Kidney (tissue), 14 donors: Measurements from ENCODE around the gene PMIS2. TPM values are rescaled to one million over a fixed set of nuclear protein-coding genes. Genes with fewer than 3 reads are reported as not detected.
A peak's percentile ranks its signal among the peaks of the same experiment; 100 is the strongest.

ENCODE experiments used
- DNase-seq, 5 donors: peaks; one replicate each; pipeline ENCODE4 v3.0.0-alpha.2; 2013 to 2020
- FAIRE-seq: peaks from 2 replicates; lab custom pipeline; 2012; peaks lifted over from hg19 to GRCh38; lab: Jason Lieb, UNC
- H3K27ac ChIP-seq, 2 donors: one replicate each; pipeline ENCODE4 v1.7.0; 2013; ENCODE audit warnings: low read depth in 2 of 2, low read length in 2 of 2, inconsistent platforms in 1 of 2
- H3K27me3 ChIP-seq: one replicate; pipeline ENCODE4 v1.7.1; 2013; ENCODE audit warnings: low read length, inconsistent platforms; ENCODE audit not compliant: control insufficient read depth, insufficient read depth
- H3K36me3 ChIP-seq, 3 donors: one replicate each; pipeline versions ENCODE4 v1.7.0 to v1.7.1; 2013; ENCODE audit warnings: low read length in 3 of 3, control low read depth in 1 of 3, inconsistent platforms in 1 of 3; ENCODE audit not compliant: insufficient read depth in 3 of 3, control insufficient read depth in 2 of 3
- H3K4me1 ChIP-seq, 3 donors: one replicate each; pipeline versions ENCODE4 v1.7.0 to v1.7.1; 2013; ENCODE audit warnings: low read length in 3 of 3, inconsistent platforms in 1 of 3, low read depth in 1 of 3; ENCODE audit not compliant: control insufficient read depth in 2 of 3, insufficient read depth in 2 of 3
- H3K4me3 ChIP-seq, 3 donors: one replicate each; pipeline versions ENCODE4 v1.7.0 to v1.8.1; 2013; ENCODE audit warnings: low read length in 3 of 3, control low read depth in 1 of 3, inconsistent platforms in 1 of 3
- H3K9ac ChIP-seq, 3 donors: one replicate each; pipeline versions ENCODE4 v1.7.0 to v1.7.1; 2013; ENCODE audit warnings: low read length in 3 of 3, control low read depth in 1 of 3, inconsistent platforms in 1 of 3
- H3K9me3 ChIP-seq, 3 donors: one replicate each; pipeline versions ENCODE4 v1.7.0 to v1.7.1; 2013; ENCODE audit warnings: low read length in 3 of 3, control low read depth in 1 of 3, inconsistent platforms in 1 of 3; ENCODE audit not compliant: control insufficient read depth in 2 of 3, insufficient read depth in 1 of 3
- CTCF ChIP-seq: IDR thresholded peaks from 3 replicates; pipeline ENCODE4 v1.5.1; 2012; ENCODE audit warnings: mild to moderate bottlenecking, moderate library complexity, borderline replicate concordance; ENCODE audit not compliant: insufficient read depth; ENCODE audit errors: extremely low read depth
- intact Hi-C: fragments of 100-400 bp; cut with DNase I; formaldehyde crosslinking; loops from one replicate; pipeline ENCODE4 v1.11.1; 2022
- polyA plus RNA-seq: library from polyadenylated mRNA; stranded (reverse); fragments of 350-450 nt; fragmentation: Illumina TruSeq; extraction: RNeasy Lipid Tissue Mini Kit (QIAGEN cat#74804); gene quantifications from one replicate; pipeline ENCODE4 v1.2.3, GENCODE V29; 2014; ENCODE audit warnings: low read depth, low replicate concordance; ENCODE audit not compliant: insufficient read depth
- total RNA-seq: library from RNA; stranded (reverse); fragmentation: NEBNext Ultra II Directional; extraction: Animal tissue kit (Norgen Biotek cat#: 25700); gene quantifications from one replicate; pipeline ENCODE4 v1.2.1, GENCODE V29; 2021
- donor health status: control.
- donor health status: control.
- donor health status: control.
- donor health status: control.
- donor health status: control.
- donor health status: DM: yes; HTN: yes; CAD: no.
- donor health status: Normal renal cell carcinoma (clear cell type).

The PMIS2 gene
- total and polyA plus RNA-seq, 2 donors from 2014 or later = not detected

- no peak overlapping the region for H3K4me3 ChIP-seq
- no peaks in the 10 kb centered on the region for H3K27me3 ChIP-seq
- intact Hi-C loops = no loop called here
- peaks cover 0 to 7% (median 6%) of the 10 kb centered on the region in 3 donors for H3K4me1 ChIP-seq
- no peak for TF ChIP-seq CTCF
- DNase-seq = no peak
- FAIRE-seq = no peak
- no peaks in the 10 kb centered on the region for H3K36me3 ChIP-seq
- H3K27ac ChIP-seq = no peak overlapping the region
- H3K9ac ChIP-seq = no peak overlapping the region
- H3K9me3 ChIP-seq = no peaks in the 10 kb centered on the region
Measured at GRCh38 chr19:35540356-35540927, 45.5 kb upstream of the PMIS2 start.

- Histone ChIP-seq H3K27ac (no peak overlapping the region), H3K27me3 (no peaks in the 10 kb centered on the region), H3K36me3 (peaks cover 0 to 1% (median 0%) of the 10 kb centered on the region in 3 donors), H3K9ac (no peak overlapping the region), H3K9me3 (no peaks in the 10 kb centered on the region), H3K4me3 (no peak overlapping the region), H3K4me1 (peaks cover 0 to 16% (median 7%) of the 10 kb centered on the region in 3 donors)
- no peak for TF ChIP-seq CTCF
- DNase-seq (peak in 1 of 5 donors; percentile 63), FAIRE-seq (no peak)
- intact Hi-C loops = no loop called here
Measured at GRCh38 chr19:35542209-35542608, 43.8 kb upstream of the PMIS2 start.

GRCh38 chr19:35543280-35544109 lies 42.5 kb upstream of the PMIS2 start:
- H3K27ac ChIP-seq = no peak overlapping the region
- intact Hi-C loops = no loop called here
- FAIRE-seq = no peak

More at GRCh38 chr19:35543280-35544109, 42.5 kb upstream of the PMIS2 start:
- TF ChIP-seq CTCF = no peak
- peak in 1 of 5 donors; percentile 70 for DNase-seq
- Histone ChIP-seq H3K36me3 (peaks cover 0 to 3% (median 0%) of the 10 kb centered on the region in 3 donors), H3K4me1 (peaks cover 0 to 16% (median 7%) of the 10 kb centered on the region in 3 donors), H3K4me3 (no peak overlapping the region), H3K27me3 (no peaks in the 10 kb centered on the region), H3K9ac (no peak overlapping the region), H3K9me3 (no peaks in the 10 kb centered on the region)
